AG04449 (cell line): ENCODE measurements around the gene SLC15A1.

Source experiments
- CTCF ChIA-PET: fragments of 350-600 bp; formaldehyde crosslinking; extraction: SDS; loops from one replicate; lab custom pipeline; 2021; ENCODE audit warnings: antibody characterized with exemption; lab: Yijun Ruan, JAX
- POLR2A ChIA-PET: fragments of 400-600, 350-600 bp; formaldehyde crosslinking; extraction: SDS; loops from one replicate; lab custom pipeline; 2020; ENCODE audit warnings: antibody characterized with exemption, inconsistent platforms; lab: Yijun Ruan, JAX
- DNase-seq: peaks from one replicate; pipeline ENCODE4 v3.0.0-alpha.2; 2010; ENCODE audit warnings: low read depth, low spot score
- H3K4me3 ChIP-seq: 2 replicates; pipeline ENCODE4 v1.5.1; 2011; ENCODE audit warnings: low read depth, mild to moderate bottlenecking, control low read depth, low read length
- CTCF ChIP-seq: IDR thresholded peaks from one replicate; pipeline ENCODE4 v1.5.1; 2011; ENCODE audit warnings: mild to moderate bottlenecking, moderate library complexity, low read length, control low read depth, inconsistent platforms; ENCODE audit not compliant: insufficient read depth; ENCODE audit errors: missing control alignments

Gene SLC15A1

DNA sequence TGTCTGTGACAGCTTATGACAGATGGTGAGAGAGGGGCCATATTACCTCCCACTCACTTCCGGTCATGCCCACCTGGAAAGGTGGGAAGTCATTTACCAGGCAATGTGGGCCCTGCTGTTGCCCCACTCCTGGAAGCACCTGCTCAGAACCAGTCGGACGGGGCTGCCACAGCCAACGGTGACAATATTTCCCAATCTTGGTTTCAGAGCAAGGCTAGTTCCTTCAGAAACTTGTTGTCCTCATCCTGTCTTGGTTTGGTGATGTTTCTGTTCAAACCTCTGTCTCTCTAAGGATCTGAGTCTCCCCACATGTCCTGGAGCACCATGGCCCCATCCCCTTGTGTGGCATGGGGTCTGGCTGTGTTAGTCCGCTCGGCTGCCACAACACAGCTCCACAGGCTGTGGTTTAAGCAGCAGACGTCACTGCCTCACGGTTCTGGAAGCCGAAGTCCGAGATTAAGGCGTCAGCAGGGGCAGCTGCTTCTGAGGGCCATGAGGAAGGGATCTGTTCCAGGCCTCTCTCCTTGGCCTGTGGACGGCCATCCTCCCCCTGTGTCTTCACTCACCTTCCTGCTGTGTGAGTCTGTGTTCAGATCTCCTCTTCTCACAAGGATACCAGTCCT, 31.5 kb upstream of the SLC15A1 start:
- DNase-seq, result no peak
- CTCF ChIA-PET, result interaction anchor here (1.1 kb wide), 1 partner anchor 59 kb away, joined by 3 read pairs; no protein-coding TSS in a partner anchor

DNA sequence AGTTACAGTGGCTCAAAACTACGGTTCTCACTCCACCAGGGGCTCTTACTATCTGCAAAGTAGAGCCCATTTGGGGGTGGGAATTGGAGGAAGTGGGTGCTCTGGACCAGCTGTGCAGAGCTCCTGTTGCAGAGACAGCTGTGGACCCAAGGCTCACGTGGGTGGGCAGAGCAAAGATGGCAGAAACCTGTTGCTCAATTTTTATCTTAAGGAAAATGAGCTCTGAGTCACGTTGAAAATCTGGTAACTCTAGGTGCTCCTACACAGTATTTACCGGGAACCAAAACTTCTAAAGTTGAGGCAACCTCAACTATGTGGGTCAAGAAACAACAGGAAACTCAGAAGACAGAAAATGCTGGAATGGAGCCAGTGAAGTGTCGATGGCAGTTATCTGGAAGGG, 30.2 kb upstream of the SLC15A1 start:
- H3K4me3 ChIP-seq, result no peak overlapping the region
- ChIA-PET CTCF (interaction anchor here (1.1 to 1.4 kb wide), 2 partner anchors 12 to 60 kb away, joined by 3 to 4 read pairs; no protein-coding TSS in a partner anchor), POLR2A (no interaction called here)
- TF ChIP-seq CTCF, result no peak
- no peak for DNase-seq

More for the DNA sequence above, 31.5 kb upstream of the SLC15A1 start:
- POLR2A ChIA-PET, result no interaction called here
- H3K4me3 ChIP-seq, result no peak overlapping the region
- no peak for TF ChIP-seq CTCF

DNA sequence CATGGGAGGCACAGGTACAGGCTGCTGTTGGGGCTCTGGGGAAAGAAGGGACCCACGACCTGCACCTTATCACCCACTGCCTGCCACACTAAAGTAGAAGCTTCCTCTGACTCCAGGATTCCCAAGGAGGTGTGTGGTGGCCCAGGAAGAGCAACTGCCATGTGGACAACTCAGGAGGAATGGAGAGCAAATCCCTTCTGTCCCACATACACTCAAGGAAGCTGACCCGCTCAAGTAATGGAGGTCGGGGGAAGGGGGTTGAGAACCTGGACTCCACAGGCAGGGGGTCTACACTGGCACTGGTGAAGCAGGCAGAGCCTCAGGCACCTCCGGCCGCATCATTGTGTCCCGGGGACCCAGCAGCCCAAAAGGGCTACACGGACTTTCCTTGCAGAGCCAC, 29.4 kb upstream of the SLC15A1 start:
- DNase-seq, result no peak
- POLR2A ChIA-PET, result no interaction called here
- H3K4me3 ChIP-seq, result no peak overlapping the region
- TF ChIP-seq CTCF, result no peak
- CTCF ChIA-PET, result interaction anchor here (1.4 kb wide), 1 partner anchor 13 kb away, joined by 4 read pairs; no protein-coding TSS in a partner anchor

DNA sequence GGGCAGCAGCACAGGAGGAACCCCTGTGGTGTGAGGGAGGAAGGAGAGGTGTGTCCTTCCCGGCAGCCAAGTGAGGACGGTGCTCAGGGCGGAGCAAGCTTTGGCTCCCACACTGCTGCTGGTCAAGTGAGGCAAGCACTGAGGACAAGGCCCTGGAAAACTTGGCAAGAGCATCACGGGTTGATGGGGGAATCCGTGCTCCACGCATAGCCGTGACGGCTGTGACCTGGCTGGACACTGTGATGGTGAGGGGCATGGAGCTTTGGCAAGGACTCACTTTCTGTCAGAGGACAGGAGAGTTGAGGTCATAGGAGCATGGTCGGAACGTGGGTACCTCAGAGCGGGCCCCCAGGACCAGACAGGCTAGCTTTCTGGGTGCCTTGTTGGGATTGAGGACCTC, 29.0 kb upstream of the SLC15A1 start:
- POLR2A ChIA-PET, result no interaction called here
- no peak for DNase-seq
- TF ChIP-seq CTCF, result no peak

DNA sequence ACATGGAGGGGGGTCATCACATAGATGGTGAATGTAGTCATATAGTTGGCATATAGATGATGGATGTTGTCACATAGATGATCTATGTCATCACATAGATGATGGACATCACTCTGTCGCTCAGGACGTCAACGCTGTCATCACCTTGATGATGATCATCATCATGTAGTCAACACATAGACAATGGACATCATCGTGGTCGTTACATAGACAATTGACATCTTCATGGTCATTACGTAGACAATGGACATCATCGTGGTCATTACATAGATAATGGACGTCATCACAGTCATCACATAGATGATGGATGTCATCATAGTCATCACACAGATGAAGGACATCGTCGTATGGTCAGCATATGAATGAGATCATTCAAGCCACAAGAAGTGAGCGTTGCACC, 28.6 kb upstream of the SLC15A1 start:
- H3K4me3 ChIP-seq, result no peak overlapping the region
- POLR2A ChIA-PET, result no interaction called here
- CTCF ChIA-PET, result interaction anchor here (1.0 kb wide), 1 partner anchor 20 kb away, joined by 3 read pairs; no protein-coding TSS in a partner anchor
- no peak for TF ChIP-seq CTCF
- DNase-seq, result no peak

More for the DNA sequence above, 29.0 kb upstream of the SLC15A1 start:
- CTCF ChIA-PET, result no interaction called here
- H3K4me3 ChIP-seq, result no peak overlapping the region

- H3K4me3 ChIP-seq, result no peak overlapping the region
- ChIA-PET POLR2A (no interaction called here), CTCF (interaction anchor here (0.8 to 1.0 kb wide), 2 partner anchors 20 to 62 kb away, joined by 3 read pairs; no protein-coding TSS in a partner anchor)
- DNase-seq, result no peak
- TF ChIP-seq CTCF, result no peak
Measured at GRCh38 chr13:98780451-98780850, 28.0 kb upstream of the SLC15A1 start.
